ENCODE data around the gene ANO10. TPM values are rescaled to one million over a fixed set of nuclear protein-coding genes. Genes with fewer than 3 reads are reported as not detected.

ANO10 gene
- total RNA-seq, 1 experiment from 2014 or later, result 23.7 TPM

- TF ChIP-seq EZH2phosphoT487 (IDR thresholded peaks at IDR 0.05; ENCODE audit: borderline replicate concordance, low read length), result no peak
- TF ChIP-seq, protein P1, sequence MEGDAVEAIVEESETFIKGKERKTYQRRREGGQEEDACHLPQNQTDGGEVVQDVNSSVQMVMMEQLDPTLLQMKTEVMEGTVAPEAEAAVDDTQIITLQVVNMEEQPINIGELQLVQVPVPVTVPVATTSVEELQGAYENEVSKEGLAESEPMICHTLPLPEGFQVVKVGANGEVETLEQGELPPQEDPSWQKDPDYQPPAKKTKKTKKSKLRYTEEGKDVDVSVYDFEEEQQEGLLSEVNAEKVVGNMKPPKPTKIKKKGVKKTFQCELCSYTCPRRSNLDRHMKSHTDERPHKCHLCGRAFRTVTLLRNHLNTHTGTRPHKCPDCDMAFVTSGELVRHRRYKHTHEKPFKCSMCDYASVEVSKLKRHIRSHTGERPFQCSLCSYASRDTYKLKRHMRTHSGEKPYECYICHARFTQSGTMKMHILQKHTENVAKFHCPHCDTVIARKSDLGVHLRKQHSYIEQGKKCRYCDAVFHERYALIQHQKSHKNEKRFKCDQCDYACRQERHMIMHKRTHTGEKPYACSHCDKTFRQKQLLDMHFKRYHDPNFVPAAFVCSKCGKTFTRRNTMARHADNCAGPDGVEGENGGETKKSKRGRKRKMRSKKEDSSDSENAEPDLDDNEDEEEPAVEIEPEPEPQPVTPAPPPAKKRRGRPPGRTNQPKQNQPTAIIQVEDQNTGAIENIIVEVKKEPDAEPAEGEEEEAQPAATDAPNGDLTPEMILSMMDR (conservative IDR thresholded peaks at IDR 0.05; ENCODE audit: low read depth, low read length), result no peak
- no peak for TF ChIP-seq EZH2 (IDR thresholded peaks at IDR 0.05; ENCODE audit: low read length, unreplicated experiment)
- no peaks in the 10 kb centered on the region for H3K27me3 ChIP-seq (ENCODE audit: low read length)
- DNase-seq (no peak), ATAC-seq (no peak)
- intact Hi-C loops (cut with micrococcal nuclease), result no loop called here
- POLR2A ChIA-PET (ENCODE audit: unreplicated experiment), result no interaction called here
- no peak overlapping the region for H3K4me3 ChIP-seq (ENCODE audit: low read length)
- H3K79me2 ChIP-seq (ENCODE audit: low read length), result no peaks in the 10 kb centered on the region
- H3K36me3 ChIP-seq (ENCODE audit: low read depth, low read length), result peaks cover 71% of the 10 kb centered on the region
- H2AFZ ChIP-seq (ENCODE audit: low read length), result no peak overlapping the region
- H3K9me3 ChIP-seq (ENCODE audit: low read length), result 0 out of 2 replicates have a peak, but pooled peaks cover 4% of the 10 kb centered on the region
- H3K4me1 ChIP-seq (ENCODE audit: insufficient read depth, low read length), result no peaks in the 10 kb centered on the region
- no TSS peak for BruUV-seq (replicated peaks)
- CTCF ChIA-PET, result no interaction called here
- H3F3A ChIP-seq (ENCODE audit: low read length, unreplicated experiment), result no peaks in the 10 kb centered on the region
- no peak overlapping the region for H3K4me2 ChIP-seq (ENCODE audit: low read length)
- H3K9me2 ChIP-seq (replicated peaks; ENCODE audit: low read length), result no peaks in the 10 kb centered on the region
- no peak overlapping the region for H3K9ac ChIP-seq (ENCODE audit: low read length)
- no peak overlapping the region for H3K27ac ChIP-seq (ENCODE audit: low read length)
- H4K20me1 ChIP-seq (ENCODE audit: low read length), result no peaks in the 10 kb centered on the region
Observed at GRCh38 chr3:43348852-43349574, 272.8 kb downstream of the ANO10 start.

- DNase-seq (no peak), ATAC-seq (no peak)
- Histone ChIP-seq H3K9me2 (replicated peaks; ENCODE audit: low read length) (no peaks in the 10 kb centered on the region), H3K79me2 (ENCODE audit: low read length) (no peaks in the 10 kb centered on the region), H2AFZ (ENCODE audit: low read length) (no peak overlapping the region), H3K9ac (ENCODE audit: low read length) (no peak overlapping the region), H3K9me3 (ENCODE audit: low read length) (0 out of 2 replicates have a peak, but pooled peaks cover 2% of the 10 kb centered on the region), H3K27me3 (ENCODE audit: low read length) (no peaks in the 10 kb centered on the region), H3K36me3 (ENCODE audit: low read depth, low read length) (peaks cover 72% of the 10 kb centered on the region), H3K4me2 (ENCODE audit: low read length) (no peak overlapping the region), H4K20me1 (ENCODE audit: low read length) (no peaks in the 10 kb centered on the region), H3K4me3 (ENCODE audit: low read length) (no peak overlapping the region), H3F3A (ENCODE audit: low read length, unreplicated experiment) (no peaks in the 10 kb centered on the region), H3K4me1 (ENCODE audit: insufficient read depth, low read length) (no peaks in the 10 kb centered on the region), H3K27ac (ENCODE audit: low read length) (no peak overlapping the region)
- POLR2A ChIA-PET (ENCODE audit: unreplicated experiment), result no interaction called here
- CTCF ChIA-PET, result no interaction called here
- TF ChIP-seq EZH2 (IDR thresholded peaks at IDR 0.05; ENCODE audit: low read length, unreplicated experiment), result no peak
- TF ChIP-seq, protein P1 (conservative IDR thresholded peaks at IDR 0.05; ENCODE audit: low read depth, low read length), result no peak
- no peak for TF ChIP-seq EZH2phosphoT487 (IDR thresholded peaks at IDR 0.05; ENCODE audit: borderline replicate concordance, low read length)
- intact Hi-C loops (cut with micrococcal nuclease), result no loop called here
- BruUV-seq (replicated peaks), result no TSS peak
Observed at GRCh38 chr3:43348350-43348749, 273.5 kb downstream of the ANO10 start.

DNA sequence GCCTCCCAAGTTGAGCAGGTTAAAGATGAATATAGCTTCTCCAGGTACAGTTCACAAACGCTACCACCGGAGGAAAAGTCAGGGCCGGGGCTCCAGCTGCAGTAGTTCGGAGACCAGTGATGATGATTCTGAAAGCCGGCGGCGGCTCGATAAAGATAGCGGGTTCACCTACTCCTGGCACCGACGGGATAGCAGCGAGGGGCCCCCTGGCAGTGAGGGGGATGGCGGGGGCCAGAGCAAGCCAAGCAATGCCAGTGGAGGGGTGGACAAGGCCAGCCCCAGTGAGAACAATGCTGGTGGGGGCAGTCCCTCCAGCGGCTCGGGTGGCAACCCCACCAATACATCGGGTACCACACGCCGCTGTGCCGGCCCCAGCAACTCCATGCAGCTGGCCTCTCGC is 274.0 kb downstream of the ANO10 start:
- ATAC-seq (no peak), DNase-seq (no peak)
- POLR2A ChIA-PET (ENCODE audit: unreplicated experiment), result no interaction called here
- no peak overlapping the region for H2AFZ ChIP-seq (ENCODE audit: low read length)
- intact Hi-C loops (cut with micrococcal nuclease), result no loop called here
- no peak for TF ChIP-seq EZH2 (IDR thresholded peaks at IDR 0.05; ENCODE audit: low read length, unreplicated experiment)
- no peak for TF ChIP-seq EZH2phosphoT487 (IDR thresholded peaks at IDR 0.05; ENCODE audit: borderline replicate concordance, low read length)
- TF ChIP-seq, protein P1 (conservative IDR thresholded peaks at IDR 0.05; ENCODE audit: low read depth, low read length), result no peak
- H3K27me3 ChIP-seq (ENCODE audit: low read length), result no peaks in the 10 kb centered on the region
- CTCF ChIA-PET, result no interaction called here
- H3K9me2 ChIP-seq (replicated peaks; ENCODE audit: low read length), result no peaks in the 10 kb centered on the region
- H3K9ac ChIP-seq (ENCODE audit: low read length), result no peak overlapping the region
- H4K20me1 ChIP-seq (ENCODE audit: low read length), result no peaks in the 10 kb centered on the region
- H3F3A ChIP-seq (ENCODE audit: low read length, unreplicated experiment), result no peaks in the 10 kb centered on the region
- H3K79me2 ChIP-seq (ENCODE audit: low read length), result no peaks in the 10 kb centered on the region
- no peak overlapping the region for H3K4me2 ChIP-seq (ENCODE audit: low read length)
- no peaks in the 10 kb centered on the region for H3K4me1 ChIP-seq (ENCODE audit: insufficient read depth, low read length)
- no peak overlapping the region for H3K27ac ChIP-seq (ENCODE audit: low read length)
- no peaks in the 10 kb centered on the region for H3K9me3 ChIP-seq (ENCODE audit: low read length)
- no TSS peak for BruUV-seq (replicated peaks)
- H3K4me3 ChIP-seq (ENCODE audit: low read length), result no peak overlapping the region
- peaks cover 74% of the 10 kb centered on the region for H3K36me3 ChIP-seq (ENCODE audit: low read depth, low read length)
